H9 (cell line): ENCODE data around the gene PPP2R2B. TPM values are rescaled to one million over a fixed set of nuclear protein-coding genes. Genes with fewer than 3 reads are reported as not detected.

Experiments used
- DNase-seq: peaks from one replicate; pipeline ENCODE4 v3.0.0-alpha.2; 2017
- H2AFZ ChIP-seq: one replicate; pipeline ENCODE4 v1.6.1; 2013; ENCODE audit warnings: mild to moderate bottlenecking, low read length, control low read depth, moderate library complexity
- H2AK5ac ChIP-seq: 2 replicates; pipeline ENCODE4 v1.6.1; 2013; ENCODE audit warnings: low read length, control low read depth, mixed read lengths; ENCODE audit not compliant: insufficient read length
- H2BK120ac ChIP-seq: one replicate; pipeline ENCODE4 v1.6.1; 2013; ENCODE audit warnings: low read depth, mild to moderate bottlenecking, low read length, control low read depth, inconsistent platforms; ENCODE audit not compliant: poor library complexity, severe bottlenecking
- H2BK12ac ChIP-seq: 2 replicates; pipeline ENCODE4 v1.6.1; 2013; ENCODE audit warnings: low read length, control low read depth, mixed read lengths, low read depth; ENCODE audit not compliant: insufficient read length
- H2BK15ac ChIP-seq: 2 replicates; pipeline ENCODE4 v1.6.1; 2013; ENCODE audit warnings: low read depth, low read length, control low read depth
- H2BK20ac ChIP-seq: one replicate; pipeline ENCODE4 v1.6.1; 2013; ENCODE audit warnings: low read depth, mild to moderate bottlenecking, low read length, control low read depth, inconsistent platforms; ENCODE audit not compliant: poor library complexity, severe bottlenecking
- H2BK5ac ChIP-seq: 2 replicates; pipeline ENCODE4 v1.6.1; 2013; ENCODE audit warnings: low read length, control low read depth, mixed read lengths; ENCODE audit not compliant: insufficient read length
- H3K14ac ChIP-seq: 2 replicates; pipeline ENCODE4 v1.6.1; 2013; ENCODE audit warnings: low read length, control low read depth; ENCODE audit not compliant: insufficient read depth
- H3K18ac ChIP-seq: 2 replicates; pipeline ENCODE4 v1.6.1; 2013; ENCODE audit warnings: low read depth, mild to moderate bottlenecking, mixed read lengths, low read length, control low read depth; ENCODE audit not compliant: insufficient read length
- H3K23ac ChIP-seq: 2 replicates; pipeline ENCODE4 v1.6.1; 2013; ENCODE audit warnings: low read length, control low read depth, mixed read lengths, low read depth; ENCODE audit not compliant: insufficient read length
- H3K23me2 ChIP-seq: 2 replicates; pipeline ENCODE4 v1.6.1; 2013; ENCODE audit warnings: low read depth, mild to moderate bottlenecking, mixed read lengths, low read length, control low read depth; ENCODE audit not compliant: insufficient read length, poor library complexity, severe bottlenecking
- H3K27ac ChIP-seq: 2 replicates; pipeline ENCODE4 v1.5.1; 2013; ENCODE audit warnings: low read length, control low read depth, mixed read lengths, low read depth; ENCODE audit not compliant: insufficient read length
- H3K27me3 ChIP-seq: 2 replicates; pipeline ENCODE4 v1.6.1; 2013; ENCODE audit warnings: low read length, control low read depth, inconsistent platforms; ENCODE audit not compliant: insufficient read depth
- H3K4ac ChIP-seq: 2 replicates; pipeline ENCODE4 v1.6.1; 2013; ENCODE audit warnings: low read depth, mild to moderate bottlenecking, control low read depth, inconsistent platforms, low read length, moderate library complexity
- H3K4me1 ChIP-seq: 2 replicates; pipeline ENCODE4 v1.6.1; 2013; ENCODE audit warnings: low read length, control low read depth, inconsistent platforms; ENCODE audit not compliant: insufficient read depth
- H3K4me2 ChIP-seq: 2 replicates; pipeline ENCODE4 v1.6.1; 2013; ENCODE audit warnings: low read length, control low read depth, mixed read lengths; ENCODE audit not compliant: insufficient read length, insufficient read depth
- H3K56ac ChIP-seq: 2 replicates; pipeline ENCODE4 v1.6.1; 2013; ENCODE audit warnings: low read depth, mild to moderate bottlenecking, mixed read lengths, low read length, control low read depth; ENCODE audit not compliant: insufficient read length
- H3K79me1 ChIP-seq: 2 replicates; pipeline ENCODE4 v1.6.1; 2013; ENCODE audit warnings: low read depth, mild to moderate bottlenecking, moderate library complexity, low read length, control low read depth, inconsistent platforms; ENCODE audit not compliant: insufficient read depth, poor library complexity, severe bottlenecking
- H3K79me2 ChIP-seq: 2 replicates; pipeline ENCODE4 v1.6.1; 2013; ENCODE audit warnings: low read length, control low read depth, inconsistent platforms; ENCODE audit not compliant: insufficient read depth
- H3K9ac ChIP-seq: 2 replicates; pipeline ENCODE4 v1.6.1; 2013; ENCODE audit warnings: low read length, control low read depth, mixed read lengths; ENCODE audit not compliant: insufficient read length; ENCODE audit errors: extremely low read depth
- H3K9me3 ChIP-seq: one replicate; pipeline ENCODE4 v1.6.1; 2013; ENCODE audit warnings: low read depth, low read length, inconsistent platforms; ENCODE audit not compliant: control insufficient read depth
- H3T11ph ChIP-seq: one replicate; pipeline ENCODE4 v1.6.1; 2013; ENCODE audit warnings: mild to moderate bottlenecking, low read length, control low read depth, inconsistent platforms
- H4K20me1 ChIP-seq: one replicate; pipeline ENCODE4 v1.6.1; 2013; ENCODE audit not compliant: control insufficient read depth, insufficient read length, insufficient read depth
- H4K5ac ChIP-seq: 2 replicates; pipeline ENCODE4 v1.6.1; 2013; ENCODE audit warnings: low read depth, mild to moderate bottlenecking, mixed read lengths, low read length, control low read depth; ENCODE audit not compliant: insufficient read length
- H4K8ac ChIP-seq: replicated peaks from 2 replicates; pipeline ENCODE4 v1.6.1; 2013; ENCODE audit warnings: low read length, control low read depth, mixed read lengths, low read depth; ENCODE audit not compliant: insufficient read length
- H4K91ac ChIP-seq: 2 replicates; pipeline ENCODE4 v1.6.1; 2013; ENCODE audit warnings: low read depth, mild to moderate bottlenecking, moderate library complexity, mixed read lengths, low read length, control low read depth; ENCODE audit not compliant: insufficient read length
- H3K27ac Mint-ChIP-seq, 3 experiments: 2 replicates in 2 of 3; 3 replicates in 1 of 3; pipeline ENCODE4 v1.8.0; 2020 to 2021; ENCODE audit warnings: mixed read lengths in 3 of 3, mild to moderate bottlenecking in 1 of 3, moderate library complexity in 1 of 3
- H3K27me3 Mint-ChIP-seq: 2 replicates; pipeline ENCODE4 v1.8.0; 2021; ENCODE audit warnings: low read depth, mild to moderate bottlenecking, moderate library complexity, mixed read lengths
- H3K36me3 Mint-ChIP-seq, 3 experiments: 2 replicates in 2 of 3; 3 replicates in 1 of 3; pipeline ENCODE4 v1.8.0; 2020 to 2021; ENCODE audit warnings: low read depth in 3 of 3, mixed read lengths in 3 of 3; ENCODE audit not compliant: insufficient read depth in 1 of 3
- H3K4me1 Mint-ChIP-seq, 2 experiments: 2 replicates each; pipeline ENCODE4 v1.8.0; 2020; ENCODE audit warnings: mixed read lengths in 2 of 2
- H3K4me3 Mint-ChIP-seq, 2 experiments: 2 replicates in 1 of 2; 3 replicates in 1 of 2; pipeline ENCODE4 v1.8.0; 2020 to 2021; ENCODE audit warnings: mild to moderate bottlenecking in 2 of 2, mixed read lengths in 2 of 2, moderate library complexity in 1 of 2
- H3K9me3 Mint-ChIP-seq, 2 experiments: 2 replicates in 1 of 2; 3 replicates in 1 of 2; pipeline ENCODE4 v1.8.0; 2020; ENCODE audit warnings: mild to moderate bottlenecking in 2 of 2, mixed read lengths in 2 of 2, moderate library complexity in 1 of 2
- WGBS: extraction: QIAGEN DNeasy Blood & Tissue Kit; methylation state at CpG from one replicate; pipeline ENCODE4 v1.1.7; 2013; ENCODE audit warnings: missing lambda C conversion rate, low lambda C conversion rate, mixed read lengths; ENCODE audit not compliant: insufficient read length; ENCODE audit errors: extremely low coverage; 5-methylcytosine and 5-hydroxymethylcytosine counted together
- total RNA-seq: library from RNA; stranded (reverse); gene quantifications from 2 replicates; pipeline ENCODE4 v1.2.1, GENCODE V29; 2021
- TF ChIP-seq, protein P1 (sequence below): fragments of 200-600 bp; sonication (generic); conservative IDR thresholded peaks from 3 replicates; pipeline ENCODE4 v1.8.0; 2021; ENCODE audit warnings: antibody characterized with exemption, mild to moderate bottlenecking

Gene PPP2R2B
- total RNA-seq, 1 experiment from 2014 or later = 14.3 TPM

DNA sequence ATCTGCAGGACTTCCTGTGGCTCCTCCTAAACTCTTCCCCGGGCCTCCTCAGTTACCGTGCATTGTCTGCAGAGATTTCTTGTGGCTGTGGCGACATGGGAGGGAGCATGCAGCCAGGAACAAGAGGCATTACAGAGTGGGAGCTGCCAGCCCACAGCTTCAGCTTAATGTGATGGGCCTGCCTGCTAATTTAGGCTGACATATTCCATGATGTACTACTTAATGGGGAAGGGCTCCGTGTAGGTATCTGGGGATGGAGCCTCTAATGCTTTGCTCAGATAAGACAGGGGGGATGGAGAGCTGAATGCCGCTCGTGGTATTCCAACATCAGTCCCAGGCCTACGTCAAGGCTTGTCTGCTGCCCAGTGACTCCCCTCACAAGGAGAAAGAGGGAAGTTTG lies 225.0 kb downstream of the PPP2R2B start:
- Histone ChIP-seq H3T11ph (no peak overlapping the region), H4K5ac (no peak overlapping the region), H2BK15ac (no peak overlapping the region), H2BK20ac (no peak overlapping the region), H3K27ac (no peak overlapping the region), H3K9me3 (no peaks in the 10 kb centered on the region), H3K23ac (no peak overlapping the region), H4K91ac (no peak overlapping the region), H3K79me2 (no peaks in the 10 kb centered on the region), H3K56ac (no peak overlapping the region), H3K4ac (no peak overlapping the region), H3K4me1 (no peaks in the 10 kb centered on the region), H3K27me3 (no peaks in the 10 kb centered on the region), H3K23me2 (no peaks in the 10 kb centered on the region), H3K4me2 (no peak overlapping the region), H2BK5ac (no peak overlapping the region), H2BK12ac (no peak overlapping the region), H3K79me1 (no peaks in the 10 kb centered on the region), H2AK5ac (no peak overlapping the region), H2AFZ (no peak overlapping the region), H2BK120ac (no peak overlapping the region), H4K8ac (no peak overlapping the region), H3K9ac (no peak overlapping the region), H3K14ac (no peak overlapping the region), H4K20me1 (no peaks in the 10 kb centered on the region), H3K18ac (no peak overlapping the region)
- H3K4me3 Mint-ChIP-seq = no peak overlapping the region
- WGBS = no CpG with 5 or more reads among the region's 7 CpGs
- no peak for DNase-seq
- H3K9me3 Mint-ChIP-seq = no peaks in the 10 kb centered on the region
- no peaks in the 10 kb centered on the region for H3K27me3 Mint-ChIP-seq
- H3K4me1 Mint-ChIP-seq = peaks cover 0 to 1% of the 10 kb centered on the region in 2 experiments; a peak in 2 of 4 replicates
- TF ChIP-seq, protein P1, sequence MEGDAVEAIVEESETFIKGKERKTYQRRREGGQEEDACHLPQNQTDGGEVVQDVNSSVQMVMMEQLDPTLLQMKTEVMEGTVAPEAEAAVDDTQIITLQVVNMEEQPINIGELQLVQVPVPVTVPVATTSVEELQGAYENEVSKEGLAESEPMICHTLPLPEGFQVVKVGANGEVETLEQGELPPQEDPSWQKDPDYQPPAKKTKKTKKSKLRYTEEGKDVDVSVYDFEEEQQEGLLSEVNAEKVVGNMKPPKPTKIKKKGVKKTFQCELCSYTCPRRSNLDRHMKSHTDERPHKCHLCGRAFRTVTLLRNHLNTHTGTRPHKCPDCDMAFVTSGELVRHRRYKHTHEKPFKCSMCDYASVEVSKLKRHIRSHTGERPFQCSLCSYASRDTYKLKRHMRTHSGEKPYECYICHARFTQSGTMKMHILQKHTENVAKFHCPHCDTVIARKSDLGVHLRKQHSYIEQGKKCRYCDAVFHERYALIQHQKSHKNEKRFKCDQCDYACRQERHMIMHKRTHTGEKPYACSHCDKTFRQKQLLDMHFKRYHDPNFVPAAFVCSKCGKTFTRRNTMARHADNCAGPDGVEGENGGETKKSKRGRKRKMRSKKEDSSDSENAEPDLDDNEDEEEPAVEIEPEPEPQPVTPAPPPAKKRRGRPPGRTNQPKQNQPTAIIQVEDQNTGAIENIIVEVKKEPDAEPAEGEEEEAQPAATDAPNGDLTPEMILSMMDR = no peak
- H3K27ac Mint-ChIP-seq = no peak overlapping the region
- H3K36me3 Mint-ChIP-seq = peaks cover 6 to 15% (median 14%) of the 10 kb centered on the region in 3 experiments; a peak in 6 of 7 replicates
